ENCODE results near the gene C2orf66.

GRCh38 chr2:196759378-196759706, 49.8 kb downstream of the C2orf66 start:
- TF ChIP-seq FOSL1 (CRISPR knock-in tag; IDR thresholded peaks at IDR 0.05; ENCODE audit: borderline replicate concordance) = no peak
- TF ChIP-seq ZNF850 (CRISPR knock-in tag; conservative IDR thresholded peaks at IDR 0.05) = no peak
- no peak for TF ChIP-seq ZEB1 (IDR thresholded peaks at IDR 0.05; ENCODE audit: insufficient replicate concordance, low read depth)
- no peak for TF ChIP-seq SUZ12 (IDR thresholded peaks at IDR 0.05; ENCODE audit: low read depth, low read length)
- no peak for TF ChIP-seq CTCF (CRISPR knock-in tag; IDR thresholded peaks at IDR 0.05)
- no peak for TF ChIP-seq TBP (CRISPR knock-in tag; IDR thresholded peaks at IDR 0.05)
- TF ChIP-seq ZNF503 (CRISPR knock-in tag; IDR thresholded peaks at IDR 0.05) = no peak
- no peak for TF ChIP-seq TFE3 (CRISPR knock-in tag; IDR thresholded peaks at IDR 0.05)
- TF ChIP-seq POLR2A (IDR thresholded peaks at IDR 0.05; ENCODE audit: insufficient read depth in 1 of 2, low read depth in 2 of 2, low read length in 2 of 2) = no peak
- TF ChIP-seq RFXAP (CRISPR knock-in tag; IDR thresholded peaks at IDR 0.05; ENCODE audit: borderline replicate concordance) = no peak
- TF ChIP-seq ZNF407 (CRISPR knock-in tag; IDR thresholded peaks at IDR 0.05; ENCODE audit: not compliant biosample characterization) = no peak
- no peak for TF ChIP-seq ZNF549 (CRISPR knock-in tag; IDR thresholded peaks at IDR 0.05)

All from HepG2 (cell line).